Panc1 (cell line): ENCODE measurements around the gene OSBP2.

Source experiments
- CTCF ChIP-seq: fragments of 450-650 bp; IDR thresholded peaks from 2 replicates; pipeline ENCODE4 v1.5.1; 2017; ENCODE audit warnings: mild to moderate bottlenecking
- POLR2AphosphoS5 ChIP-seq: IDR thresholded peaks from 2 replicates; pipeline ENCODE4 v1.6.1; 2012; ENCODE audit warnings: mild to moderate bottlenecking, low read depth, low read length, moderate library complexity
- SIN3A ChIP-seq: IDR thresholded peaks from 2 replicates; pipeline ENCODE4 v1.6.1; 2012; ENCODE audit warnings: low read depth, mild to moderate bottlenecking, low read length, moderate library complexity, borderline replicate concordance; ENCODE audit not compliant: insufficient read depth

GRCh38 chr22:30867746-30868662 lies 173.3 kb downstream of the OSBP2 start:
- TF ChIP-seq CTCF (no peak), SIN3A (no peak), POLR2AphosphoS5 (no peak)
